ENCODE measurements around the gene MICAL3.

Gene MICAL3

DNA sequence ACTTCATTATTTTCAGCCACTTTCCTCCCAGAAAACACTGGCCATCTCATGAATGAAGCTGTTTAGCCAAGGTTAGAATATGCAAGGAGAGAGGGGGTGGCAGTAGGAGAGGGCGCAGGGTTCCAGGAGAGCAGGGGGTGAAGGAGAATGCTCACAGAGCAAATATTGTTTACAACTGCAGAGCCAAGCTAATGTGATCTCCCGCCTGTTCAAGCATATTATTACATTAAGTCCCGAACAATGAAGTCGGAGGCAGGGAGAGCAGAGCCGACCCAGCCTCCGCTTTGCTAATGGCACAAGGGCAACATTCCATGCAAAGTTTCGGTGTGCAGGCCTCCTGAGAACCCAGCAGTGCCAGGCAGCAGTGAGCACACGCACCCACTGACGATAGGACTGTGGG is 80.1 kb downstream of the MICAL3 start:
- no peak for TF ChIP-seq EZH2phosphoT487 (IDR thresholded peaks at IDR 0.05; ENCODE audit: low read depth)
- TF ChIP-seq, protein P1, sequence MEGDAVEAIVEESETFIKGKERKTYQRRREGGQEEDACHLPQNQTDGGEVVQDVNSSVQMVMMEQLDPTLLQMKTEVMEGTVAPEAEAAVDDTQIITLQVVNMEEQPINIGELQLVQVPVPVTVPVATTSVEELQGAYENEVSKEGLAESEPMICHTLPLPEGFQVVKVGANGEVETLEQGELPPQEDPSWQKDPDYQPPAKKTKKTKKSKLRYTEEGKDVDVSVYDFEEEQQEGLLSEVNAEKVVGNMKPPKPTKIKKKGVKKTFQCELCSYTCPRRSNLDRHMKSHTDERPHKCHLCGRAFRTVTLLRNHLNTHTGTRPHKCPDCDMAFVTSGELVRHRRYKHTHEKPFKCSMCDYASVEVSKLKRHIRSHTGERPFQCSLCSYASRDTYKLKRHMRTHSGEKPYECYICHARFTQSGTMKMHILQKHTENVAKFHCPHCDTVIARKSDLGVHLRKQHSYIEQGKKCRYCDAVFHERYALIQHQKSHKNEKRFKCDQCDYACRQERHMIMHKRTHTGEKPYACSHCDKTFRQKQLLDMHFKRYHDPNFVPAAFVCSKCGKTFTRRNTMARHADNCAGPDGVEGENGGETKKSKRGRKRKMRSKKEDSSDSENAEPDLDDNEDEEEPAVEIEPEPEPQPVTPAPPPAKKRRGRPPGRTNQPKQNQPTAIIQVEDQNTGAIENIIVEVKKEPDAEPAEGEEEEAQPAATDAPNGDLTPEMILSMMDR (IDR thresholded peaks at IDR 0.05; ENCODE audit: low read depth, low read length) = no peak
- Histone ChIP-seq H3K36me3 (replicated peaks; ENCODE audit: low read depth, low read length) (peaks cover 23% of the 10 kb centered on the region), H4K20me1 (ENCODE audit: insufficient read depth, low read length) (peaks cover 100% of the 10 kb centered on the region), H3K27me3 (ENCODE audit: low read depth, low read length) (no peaks in the 10 kb centered on the region), H3K9me3 (ENCODE audit: insufficient read depth, low read length) (no peaks in the 10 kb centered on the region), H3K4me1 (ENCODE audit: low read length) (peaks cover 32% of the 10 kb centered on the region), H3K4me2 (ENCODE audit: low read length) (no peak overlapping the region), H3K9ac (ENCODE audit: low read length) (no peak overlapping the region), H3K79me2 (ENCODE audit: low read length) (peaks cover 100% of the 10 kb centered on the region), H2AFZ (ENCODE audit: low read depth, low read length) (no peak overlapping the region), H3K27ac (ENCODE audit: low read length) (no peak overlapping the region), H3K4me3 (ENCODE audit: low read length) (no peak overlapping the region)

DNA sequence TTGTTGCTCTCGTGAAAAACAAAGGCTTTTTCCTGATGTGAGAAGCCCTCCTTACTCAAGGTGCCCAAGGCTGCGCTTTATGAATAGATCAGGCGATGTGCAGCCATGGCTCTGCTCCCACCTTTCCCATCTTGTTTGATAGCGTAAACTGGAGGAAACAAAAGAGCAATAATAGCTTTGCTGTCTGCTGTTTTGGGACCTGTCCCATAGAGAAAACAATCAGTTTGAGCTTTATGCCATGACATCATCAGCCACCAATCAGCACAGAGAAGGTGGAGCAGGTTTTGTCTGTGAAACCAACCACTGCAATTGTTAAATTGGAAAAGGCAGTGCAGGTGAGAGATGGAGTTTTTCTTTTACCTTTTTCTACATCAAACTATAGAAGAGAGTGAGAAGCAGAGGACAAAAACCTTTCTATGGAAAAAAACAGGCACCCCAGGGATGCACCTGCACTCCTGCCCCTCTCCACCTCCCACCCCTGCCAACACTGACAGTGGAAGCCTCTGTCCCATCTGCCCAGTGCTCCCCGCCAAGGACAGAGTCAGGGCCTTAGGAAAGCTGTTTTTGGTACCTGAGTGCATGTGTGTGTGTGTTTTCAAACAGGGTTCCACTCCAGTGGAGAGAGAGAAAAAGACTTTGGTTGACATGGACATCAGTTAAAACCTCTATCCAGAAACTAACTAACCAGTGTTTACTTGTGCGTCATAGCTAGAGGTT is 80.7 kb downstream of the MICAL3 start:
- Histone ChIP-seq H3K27ac (ENCODE audit: low read length) (no peak overlapping the region), H4K20me1 (ENCODE audit: insufficient read depth, low read length) (peaks cover 100% of the 10 kb centered on the region), H3K79me2 (ENCODE audit: low read length) (peaks cover 100% of the 10 kb centered on the region), H3K9me3 (ENCODE audit: insufficient read depth, low read length) (no peaks in the 10 kb centered on the region), H3K36me3 (replicated peaks; ENCODE audit: low read depth, low read length) (peaks cover 27% of the 10 kb centered on the region), H3K4me3 (ENCODE audit: low read length) (no peak overlapping the region), H3K27me3 (ENCODE audit: low read depth, low read length) (no peaks in the 10 kb centered on the region), H3K4me1 (ENCODE audit: low read length) (peaks cover 32% of the 10 kb centered on the region), H2AFZ (ENCODE audit: low read depth, low read length) (no peak overlapping the region), H3K4me2 (ENCODE audit: low read length) (no peak overlapping the region), H3K9ac (ENCODE audit: low read length) (no peak overlapping the region)
- TF ChIP-seq, protein P1 (IDR thresholded peaks at IDR 0.05; ENCODE audit: low read depth, low read length) = no peak

DNA sequence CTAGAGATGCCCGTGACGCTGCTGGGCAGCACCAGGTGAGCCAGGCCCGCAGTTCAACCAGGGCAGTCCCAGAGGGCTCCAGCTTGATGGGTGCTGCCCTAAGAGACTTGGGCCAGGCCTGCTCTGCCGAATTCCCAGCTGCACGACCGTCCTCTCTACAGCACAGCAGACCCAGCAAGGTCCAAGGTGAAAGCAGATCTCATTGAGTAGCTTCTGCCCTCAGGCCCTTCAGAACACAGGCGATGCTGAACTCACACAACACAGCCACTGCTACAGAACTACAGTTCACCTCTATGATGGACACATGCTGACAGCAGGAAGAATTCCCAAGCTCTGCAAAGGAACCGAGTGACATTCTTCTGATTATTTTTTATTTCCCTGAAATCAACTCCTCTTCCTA is 81.6 kb downstream of the MICAL3 start:
- no peaks in the 10 kb centered on the region for H3K9me3 ChIP-seq (ENCODE audit: insufficient read depth, low read length)
- TF ChIP-seq, protein P1 (IDR thresholded peaks at IDR 0.05; ENCODE audit: low read depth, low read length) = no peak
- TF ChIP-seq EZH2phosphoT487 (IDR thresholded peaks at IDR 0.05; ENCODE audit: low read depth) = no peak
- no peaks in the 10 kb centered on the region for H3K27me3 ChIP-seq (ENCODE audit: low read depth, low read length)
- no peak overlapping the region for H2AFZ ChIP-seq (ENCODE audit: low read depth, low read length)
- H3K4me2 ChIP-seq (ENCODE audit: low read length) = no peak overlapping the region
- H3K36me3 ChIP-seq (replicated peaks; ENCODE audit: low read depth, low read length) = peaks cover 28% of the 10 kb centered on the region
- H3K4me1 ChIP-seq (ENCODE audit: low read length) = peaks cover 32% of the 10 kb centered on the region
- no peak overlapping the region for H3K9ac ChIP-seq (ENCODE audit: low read length)
- no peak overlapping the region for H3K4me3 ChIP-seq (ENCODE audit: low read length)
- peaks cover 100% of the 10 kb centered on the region for H4K20me1 ChIP-seq (ENCODE audit: insufficient read depth, low read length)
- no peak overlapping the region for H3K27ac ChIP-seq (ENCODE audit: low read length)
- H3K79me2 ChIP-seq (ENCODE audit: low read length) = peaks cover 100% of the 10 kb centered on the region

DNA sequence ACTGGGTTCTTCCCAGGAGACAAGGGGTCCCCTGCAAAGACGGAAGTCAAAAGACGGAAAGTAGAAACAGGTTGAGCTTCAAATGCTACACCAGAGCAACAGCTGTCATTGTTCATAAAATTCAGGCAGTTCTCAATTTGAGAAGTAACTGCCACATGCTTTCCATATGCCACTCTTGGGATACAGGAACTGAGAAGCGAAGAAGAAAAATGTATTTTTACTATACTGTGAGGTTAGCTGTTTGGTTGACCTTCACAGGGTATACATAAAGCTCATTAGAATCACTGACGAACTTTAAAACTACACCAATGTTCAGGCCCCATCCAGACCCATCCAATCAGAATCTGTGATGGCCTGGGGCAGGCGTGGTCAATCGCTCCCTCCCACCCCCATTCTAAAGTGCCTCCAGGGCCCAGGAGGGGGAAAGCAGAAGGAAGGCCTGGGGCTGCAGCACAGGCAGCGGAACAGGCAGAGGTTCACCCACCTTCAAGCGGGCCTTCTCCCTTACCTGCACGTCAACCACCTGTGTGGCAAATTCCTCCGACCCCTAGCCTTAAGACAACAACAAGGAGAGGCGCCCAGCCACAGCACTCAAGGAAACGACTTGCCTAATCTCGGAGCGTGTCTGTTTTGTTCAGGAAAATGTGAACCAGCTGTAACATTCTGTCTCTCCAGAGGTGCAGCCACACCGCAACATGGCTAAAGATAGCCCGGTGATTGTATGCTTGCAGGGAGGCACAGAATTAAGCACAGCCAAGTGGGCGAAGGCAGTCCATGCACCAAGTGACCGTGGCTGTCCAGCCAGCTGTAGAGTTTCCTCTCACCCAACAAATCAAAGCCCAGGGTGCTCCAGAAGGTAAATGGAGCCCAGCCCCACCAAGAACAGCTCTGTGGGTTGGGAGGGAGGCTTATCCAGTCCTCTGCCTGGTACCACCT is 82.6 kb downstream of the MICAL3 start:
- Histone ChIP-seq H2AFZ (ENCODE audit: low read depth, low read length) (no peak overlapping the region), H3K9ac (ENCODE audit: low read length) (no peak overlapping the region), H3K4me1 (ENCODE audit: low read length) (peaks cover 27% of the 10 kb centered on the region), H3K79me2 (ENCODE audit: low read length) (peaks cover 100% of the 10 kb centered on the region), H3K4me3 (ENCODE audit: low read length) (no peak overlapping the region), H3K27me3 (ENCODE audit: low read depth, low read length) (no peaks in the 10 kb centered on the region), H3K9me3 (ENCODE audit: insufficient read depth, low read length) (no peaks in the 10 kb centered on the region), H4K20me1 (ENCODE audit: insufficient read depth, low read length) (peaks cover 100% of the 10 kb centered on the region), H3K36me3 (replicated peaks; ENCODE audit: low read depth, low read length) (peaks cover 33% of the 10 kb centered on the region), H3K27ac (ENCODE audit: low read length) (no peak overlapping the region), H3K4me2 (ENCODE audit: low read length) (no peak overlapping the region)
- TF ChIP-seq, protein P1 (IDR thresholded peaks at IDR 0.05; ENCODE audit: low read depth, low read length) = no peak
- TF ChIP-seq EZH2phosphoT487 (IDR thresholded peaks at IDR 0.05; ENCODE audit: low read depth) = no peak

Measured in OCI-LY3 (cell line).